ENCODE measurements around the gene SLCO3A1.

SLCO3A1 gene

GRCh38 chr15:91876187-91876586, 22.7 kb downstream of the SLCO3A1 start:
- H3K4me3 ChIP-seq (replicated peaks; ENCODE audit: low read depth, low read length): no peak overlapping the region
- no peak for TF ChIP-seq CTCF (IDR thresholded peaks at IDR 0.05; ENCODE audit: low read depth, low read length, missing control alignments)

DNA sequence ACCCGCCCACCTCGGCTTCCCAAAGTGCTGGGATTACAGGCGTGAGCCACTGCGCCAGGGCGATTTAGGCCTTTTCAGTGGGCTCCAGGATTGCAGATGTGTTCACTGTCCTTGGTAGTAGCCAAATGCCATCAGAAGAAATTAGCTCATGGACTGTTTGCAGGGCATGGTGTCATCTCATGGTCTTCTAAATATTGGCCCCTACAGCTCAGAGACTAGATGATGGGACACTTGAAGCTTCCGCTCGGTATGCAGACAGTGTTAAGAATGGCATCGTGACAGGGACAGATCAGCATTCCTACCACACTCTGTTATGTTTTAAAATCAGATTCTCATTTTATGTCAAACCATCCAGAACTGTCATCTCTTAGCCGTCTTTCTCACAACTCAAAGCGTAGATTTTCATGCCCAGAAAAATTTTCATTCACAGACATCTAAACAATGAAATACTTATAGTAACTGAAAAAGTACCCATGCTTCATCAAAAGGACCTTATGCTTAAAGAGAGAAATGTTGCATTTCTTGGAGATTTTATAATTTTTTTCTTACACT, 24.9 kb downstream of the SLCO3A1 start:
- no peak for TF ChIP-seq CTCF (IDR thresholded peaks at IDR 0.05; ENCODE audit: low read depth, low read length, missing control alignments)

More at GRCh38 chr15:91876187-91876586, 22.7 kb downstream of the SLCO3A1 start:
- DNase-seq (ENCODE audit: extremely low read depth, low read depth): no peak

GRCh38 chr15:91879158-91879557, 25.6 kb downstream of the SLCO3A1 start:
- no peak for TF ChIP-seq CTCF (IDR thresholded peaks at IDR 0.05; ENCODE audit: low read depth, low read length, missing control alignments)
- DNase-seq (ENCODE audit: extremely low read depth, low read depth): no peak
- no peak overlapping the region for H3K4me3 ChIP-seq (replicated peaks; ENCODE audit: low read depth, low read length)

More for the DNA sequence above, 24.9 kb downstream of the SLCO3A1 start:
- no peak overlapping the region for H3K4me3 ChIP-seq (replicated peaks; ENCODE audit: low read depth, low read length)
- no peak for DNase-seq (ENCODE audit: extremely low read depth, low read depth)

DNA sequence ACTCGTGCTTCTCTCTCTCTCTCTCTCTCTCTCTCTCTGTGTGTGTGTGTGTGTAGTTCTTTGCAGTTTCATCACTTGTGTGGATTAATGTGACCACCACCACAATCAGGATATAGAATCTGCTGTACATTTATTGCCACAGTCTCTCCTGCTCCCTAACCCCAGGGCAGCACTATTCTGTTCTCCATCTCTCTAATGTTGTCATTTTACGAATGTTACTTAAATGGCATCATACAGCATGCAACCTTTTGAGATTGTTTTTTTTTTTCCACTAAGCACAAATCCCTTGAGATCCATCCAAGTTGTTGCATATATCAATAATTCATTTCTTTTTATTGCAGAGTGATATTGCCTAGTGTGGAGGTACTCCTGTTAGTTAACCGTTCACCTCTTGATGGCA, 26.9 kb downstream of the SLCO3A1 start:
- no peak overlapping the region for H3K4me3 ChIP-seq (replicated peaks; ENCODE audit: low read depth, low read length)
- TF ChIP-seq CTCF (IDR thresholded peaks at IDR 0.05; ENCODE audit: low read depth, low read length, missing control alignments): no peak
- DNase-seq (ENCODE audit: extremely low read depth, low read depth): no peak

DNA sequence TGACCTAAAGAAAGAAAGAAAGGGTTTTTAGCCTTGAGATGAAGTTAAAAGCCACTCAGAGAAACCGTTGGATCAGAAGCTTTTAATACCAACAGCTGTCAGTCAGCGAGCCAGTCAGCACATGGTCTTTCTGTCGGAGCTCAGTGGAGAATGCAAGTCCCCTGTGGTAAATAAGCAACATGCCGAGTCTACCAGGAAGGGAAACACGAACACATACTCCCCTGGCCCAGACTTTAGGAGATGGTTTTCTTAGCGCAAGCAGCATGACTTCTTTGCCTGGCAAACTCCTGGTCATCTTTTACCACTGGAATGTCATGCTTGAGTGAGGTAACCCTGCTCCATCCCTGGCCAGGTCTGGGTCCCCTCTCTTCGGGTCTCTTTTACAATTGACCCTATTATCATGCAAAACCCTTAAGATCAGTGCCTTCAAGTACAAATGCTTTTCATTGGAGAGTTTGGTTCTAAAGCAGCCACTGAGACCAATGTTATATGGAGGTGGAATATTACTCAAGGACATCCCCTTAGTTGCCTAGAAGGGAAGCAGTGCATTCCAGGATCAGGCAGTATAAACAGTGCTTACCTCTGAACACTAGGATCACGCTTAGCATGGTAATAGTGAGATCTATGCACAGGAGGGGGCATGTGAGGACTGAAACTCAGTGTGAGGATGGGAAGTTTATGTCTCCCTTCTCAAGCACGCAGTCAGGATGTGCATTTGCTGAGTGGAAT, 28.2 kb downstream of the SLCO3A1 start:
- DNase-seq (ENCODE audit: extremely low read depth, low read depth): no peak
- H3K4me3 ChIP-seq (replicated peaks; ENCODE audit: low read depth, low read length): no peak overlapping the region
- TF ChIP-seq CTCF (IDR thresholded peaks at IDR 0.05; ENCODE audit: low read depth, low read length, missing control alignments): no peak

DNA sequence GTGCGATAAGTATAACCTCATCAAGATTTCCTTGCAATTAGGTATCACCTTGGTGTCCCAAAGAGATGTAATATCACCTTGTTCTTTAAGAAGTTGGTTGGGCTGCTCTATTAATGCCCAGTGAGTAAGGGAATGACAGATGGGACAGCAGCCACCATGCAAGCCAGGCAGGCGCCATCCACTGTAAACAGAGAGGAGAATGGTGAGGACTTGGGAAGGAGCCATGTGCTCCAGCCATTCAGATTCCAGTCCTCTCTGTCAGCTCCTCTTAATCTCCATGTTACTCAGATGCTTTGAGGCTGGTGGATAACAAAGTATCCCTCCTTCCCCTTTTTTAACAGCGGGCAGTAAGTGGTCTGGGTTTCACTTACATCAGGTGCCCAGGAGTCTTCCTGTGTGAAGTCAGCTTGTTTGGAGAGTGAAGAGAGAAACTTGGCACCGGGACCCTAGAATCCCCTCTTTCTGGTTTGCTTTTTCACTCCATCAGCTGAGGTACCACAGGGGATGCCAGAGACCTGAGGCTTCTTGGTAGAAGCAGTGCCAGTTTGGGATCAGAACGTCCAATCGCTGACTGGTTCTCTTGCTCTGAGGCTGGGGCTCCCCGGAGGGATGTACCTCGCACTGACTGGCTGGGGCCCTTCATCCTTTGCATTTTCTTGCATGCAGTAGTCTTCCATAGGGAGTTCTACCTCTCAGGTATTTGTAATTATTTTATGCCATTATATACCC, 29.5 kb downstream of the SLCO3A1 start:
- no peak for DNase-seq (ENCODE audit: extremely low read depth, low read depth)
- no peak for TF ChIP-seq CTCF (IDR thresholded peaks at IDR 0.05; ENCODE audit: low read depth, low read length, missing control alignments)
- no peak overlapping the region for H3K4me3 ChIP-seq (replicated peaks; ENCODE audit: low read depth, low read length)
